ENCODE results near the gene HNRNPH1. TPM values are rescaled to one million over a fixed set of nuclear protein-coding genes. Genes with fewer than 3 reads are reported as not detected.

HNRNPH1 gene
- total RNA-seq, 1 donor from 2014 or later, result 987 TPM

DNA sequence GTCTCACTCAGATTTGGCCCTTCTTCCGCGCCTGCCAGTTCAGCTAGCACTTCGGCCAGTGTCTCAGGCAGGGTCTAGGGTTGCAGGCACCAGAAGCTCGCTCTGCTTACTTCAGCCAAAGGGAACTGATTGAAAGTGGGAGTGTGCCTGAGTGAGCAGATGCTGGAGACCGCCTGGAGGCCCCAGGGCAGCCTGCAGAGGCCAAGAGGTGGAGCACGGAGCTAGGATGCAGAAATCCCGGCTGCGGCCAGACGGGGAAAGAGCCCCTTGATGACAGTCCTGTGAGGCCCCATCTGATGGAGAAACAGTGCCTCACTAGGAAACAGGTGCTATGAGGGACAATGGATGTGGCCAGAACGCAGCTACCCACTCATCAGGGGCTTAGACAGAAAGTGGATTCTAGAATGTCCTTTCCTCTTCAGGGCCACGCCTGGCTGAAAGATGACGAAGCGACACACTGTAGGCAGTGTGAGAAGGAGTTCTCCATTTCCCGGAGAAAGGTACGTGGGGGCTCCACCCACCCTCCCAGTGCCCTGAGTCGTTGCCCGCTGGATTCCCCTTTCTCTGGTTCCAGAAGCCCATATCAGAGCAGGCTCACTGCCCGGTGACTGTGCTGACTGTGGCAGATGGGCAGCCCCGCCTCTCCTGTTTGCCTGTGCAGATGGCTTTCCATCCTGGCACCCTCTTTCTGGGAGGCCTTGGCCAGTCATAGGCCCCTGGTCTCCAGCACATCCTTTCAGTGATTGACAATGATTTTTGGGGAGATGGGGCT is 16.1 kb downstream of the HNRNPH1 start:
- Mint-ChIP-seq H3K4me1 (ENCODE audit: low read depth) (peaks cover 36% of the 10 kb centered on the region), H3K4me3 (no peak overlapping the region)
- intact Hi-C loops (cut with micrococcal nuclease), result no loop called here

DNA sequence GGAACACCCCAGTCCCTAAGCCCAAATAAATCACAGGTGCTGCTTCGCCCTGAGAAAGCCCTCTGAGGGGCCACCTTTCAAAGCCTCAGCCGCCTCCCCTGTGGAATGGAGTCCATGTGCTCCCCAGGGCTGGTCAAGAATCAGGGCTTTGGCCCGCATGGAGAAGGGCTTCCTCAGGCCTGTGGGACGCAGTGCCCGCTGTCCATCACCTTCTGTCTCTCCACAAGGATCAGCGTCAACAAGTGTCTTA is 16.6 kb downstream of the HNRNPH1 start:
- Mint-ChIP-seq H3K27ac (no peak overlapping the region), H3K4me3 (no peak overlapping the region), H3K9me3 (no peaks in the 10 kb centered on the region), H3K4me1 (ENCODE audit: low read depth) (peaks cover 33% of the 10 kb centered on the region), H3K27me3 (ENCODE audit: insufficient read depth) (no peaks in the 10 kb centered on the region), H3K36me3 (ENCODE audit: low read depth) (peaks cover 43% of the 10 kb centered on the region)
- no peak for DNase-seq (ENCODE audit: low spot score)
- intact Hi-C loops (cut with micrococcal nuclease), result no loop called here

More for the DNA sequence above, 16.1 kb downstream of the HNRNPH1 start:
- H3K27me3 Mint-ChIP-seq (ENCODE audit: insufficient read depth), result no peaks in the 10 kb centered on the region
- no peak for DNase-seq (ENCODE audit: low spot score)
- H3K9me3 Mint-ChIP-seq, result no peaks in the 10 kb centered on the region
- peaks cover 44% of the 10 kb centered on the region for H3K36me3 Mint-ChIP-seq (ENCODE audit: low read depth)
- H3K27ac Mint-ChIP-seq, result no peak overlapping the region

DNA sequence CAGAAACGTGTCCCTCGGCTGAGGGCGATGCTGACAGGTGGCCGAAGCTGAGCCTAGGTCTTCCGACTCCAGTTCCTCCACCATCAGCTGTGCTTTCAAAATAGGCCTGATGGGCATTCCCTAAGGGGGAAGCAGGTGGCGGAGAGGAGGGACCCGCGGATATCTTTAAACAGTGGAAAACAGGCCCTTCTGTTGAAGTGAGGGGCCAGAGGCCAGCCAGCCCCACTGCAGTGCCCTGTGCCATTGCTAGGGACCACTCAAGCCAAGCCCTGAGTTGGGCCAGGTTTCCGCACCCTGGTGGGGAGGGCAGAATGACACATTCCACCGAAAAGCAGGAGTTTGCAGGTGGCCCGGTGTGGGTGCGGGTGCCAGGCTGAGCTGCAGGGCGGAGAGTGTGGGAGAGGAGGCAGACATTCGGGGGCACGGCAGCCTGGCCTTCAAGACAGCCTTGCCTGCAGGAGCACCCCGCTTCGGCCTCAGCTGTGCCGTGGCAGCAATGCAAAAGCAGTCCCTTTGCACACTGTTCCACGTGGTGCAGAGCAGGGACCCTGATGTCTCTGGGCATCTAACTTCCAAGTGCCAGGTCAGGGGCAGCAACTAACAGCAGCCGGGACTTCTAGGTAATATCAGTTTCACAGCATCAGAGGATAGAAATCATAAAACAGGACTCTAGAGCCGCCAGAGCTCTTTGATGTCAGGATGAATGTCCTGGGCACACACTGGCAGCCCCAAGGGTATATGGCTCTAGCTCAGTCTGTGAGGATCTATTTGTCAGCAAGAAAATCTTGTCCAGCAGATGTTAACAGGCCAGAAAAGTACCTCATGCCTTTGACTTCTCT is 17.2 kb downstream of the HNRNPH1 start:
- Mint-ChIP-seq H3K27me3 (ENCODE audit: insufficient read depth) (no peaks in the 10 kb centered on the region), H3K36me3 (ENCODE audit: low read depth) (peaks cover 40% of the 10 kb centered on the region), H3K27ac (no peak overlapping the region), H3K4me1 (ENCODE audit: low read depth) (peaks cover 31% of the 10 kb centered on the region), H3K9me3 (no peaks in the 10 kb centered on the region), H3K4me3 (no peak overlapping the region)
- no peak for DNase-seq (ENCODE audit: low spot score)
- intact Hi-C loops (cut with micrococcal nuclease), result no loop called here

DNA sequence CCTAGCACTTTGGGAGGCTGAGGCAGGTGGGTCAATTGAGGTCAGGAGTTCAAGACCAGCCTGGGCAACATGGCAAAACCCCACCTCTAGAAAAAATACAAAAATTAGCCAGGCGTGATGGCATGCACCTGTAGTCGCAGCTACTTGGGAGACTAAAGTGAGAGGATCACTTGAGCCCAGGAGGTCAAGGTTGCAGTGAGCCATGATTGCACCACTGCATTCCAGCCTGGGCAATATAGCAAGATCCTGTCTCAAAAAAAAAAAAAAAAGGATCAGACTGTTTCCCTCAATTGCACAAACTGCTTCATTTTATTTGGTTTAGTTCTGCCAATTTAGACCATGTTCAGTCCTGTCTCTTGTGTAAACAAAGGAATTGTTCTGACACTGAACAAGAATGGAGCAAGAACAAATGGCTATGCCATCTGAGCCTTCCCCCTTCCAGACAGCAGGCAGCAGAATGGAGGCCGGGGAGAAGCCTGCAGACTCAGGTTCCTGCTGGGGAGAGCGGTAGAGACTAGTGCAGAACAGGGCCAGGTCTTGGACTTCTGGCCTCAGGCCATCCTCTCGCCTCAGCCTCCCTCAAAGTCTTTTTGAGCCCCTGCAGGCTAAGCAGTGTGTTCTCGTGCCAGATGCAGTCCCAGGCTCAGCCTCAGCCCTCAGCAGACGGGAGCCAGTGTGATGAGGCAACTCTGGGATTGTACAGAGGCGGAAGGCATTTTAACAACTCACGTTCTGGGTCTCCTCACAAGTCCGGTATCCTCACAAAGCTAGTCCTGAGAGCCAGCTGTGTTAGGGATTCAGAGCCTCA is 18.2 kb downstream of the HNRNPH1 start:
- H3K9me3 Mint-ChIP-seq, result no peaks in the 10 kb centered on the region
- intact Hi-C loops (cut with micrococcal nuclease), result no loop called here
- no peaks in the 10 kb centered on the region for H3K27me3 Mint-ChIP-seq (ENCODE audit: insufficient read depth)
- DNase-seq (ENCODE audit: low spot score), result no peak
- H3K4me3 Mint-ChIP-seq, result no peak overlapping the region
- peaks cover 33% of the 10 kb centered on the region for H3K36me3 Mint-ChIP-seq (ENCODE audit: low read depth)
- H3K27ac Mint-ChIP-seq, result no peak overlapping the region
- peaks cover 22% of the 10 kb centered on the region for H3K4me1 Mint-ChIP-seq (ENCODE audit: low read depth)

DNA sequence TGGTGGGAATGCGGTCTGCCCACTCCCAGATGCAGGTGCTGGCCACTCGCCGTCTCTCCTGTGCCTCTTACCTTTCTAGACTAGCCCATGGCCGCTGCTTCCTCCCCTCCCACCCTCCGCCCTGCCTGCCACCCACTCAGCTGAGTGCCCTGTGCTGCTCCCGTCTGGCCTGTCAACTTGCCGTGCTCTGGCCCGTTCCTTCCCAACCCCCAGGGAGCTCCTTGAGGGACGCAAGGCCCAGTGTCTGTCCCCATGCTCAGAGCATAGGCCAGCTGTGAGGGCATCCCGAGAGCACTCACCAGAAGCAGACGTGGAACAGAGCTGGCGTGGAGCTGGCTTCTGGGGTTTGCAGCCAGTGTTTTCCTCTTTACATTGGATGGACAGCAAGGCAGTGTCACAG is 20.2 kb downstream of the HNRNPH1 start:
- no peak for DNase-seq (ENCODE audit: low spot score)
- Mint-ChIP-seq H3K4me3 (no peak overlapping the region), H3K27ac (no peak overlapping the region), H3K9me3 (no peaks in the 10 kb centered on the region), H3K36me3 (ENCODE audit: low read depth) (peaks cover 31% of the 10 kb centered on the region), H3K4me1 (ENCODE audit: low read depth) (peaks cover 8% of the 10 kb centered on the region), H3K27me3 (ENCODE audit: insufficient read depth) (no peaks in the 10 kb centered on the region)
- intact Hi-C loops (cut with micrococcal nuclease), result no loop called here

DNA sequence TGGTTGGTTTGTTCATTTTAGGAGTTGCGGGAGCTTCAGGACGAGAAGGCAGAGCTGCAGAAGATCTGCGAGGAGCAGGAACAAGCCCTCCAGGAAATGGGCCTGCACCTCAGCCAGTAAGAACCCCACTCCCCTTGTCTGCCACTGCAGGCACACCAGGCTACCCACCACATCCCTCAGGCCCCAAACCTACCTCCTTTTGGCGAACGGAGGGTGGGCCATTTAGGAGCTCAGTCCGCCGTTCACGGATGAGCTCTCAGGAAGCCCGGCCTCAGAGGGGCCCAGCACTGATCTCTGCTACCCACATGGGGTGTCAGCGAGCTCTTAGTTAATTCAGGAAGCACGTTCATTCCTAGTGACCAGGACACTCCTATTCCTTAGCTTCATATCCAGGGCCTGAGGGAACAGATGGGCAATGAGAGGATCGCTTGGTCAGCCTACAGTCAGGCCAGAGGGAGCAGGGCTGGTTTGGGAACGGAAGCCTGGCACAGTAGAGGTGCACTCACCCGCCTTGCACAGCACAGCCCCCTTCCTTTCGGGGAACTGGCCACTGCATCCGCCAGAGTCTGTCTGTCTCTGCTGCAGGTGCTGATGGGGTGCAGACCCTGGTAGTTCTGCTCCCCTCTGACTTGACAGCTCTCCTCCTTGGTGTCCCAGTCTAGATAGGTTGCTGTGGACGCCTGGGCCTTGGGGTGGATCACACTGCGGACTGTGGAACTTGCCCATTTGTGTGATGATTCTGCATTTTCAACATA is 21.4 kb downstream of the HNRNPH1 start:
- intact Hi-C loops (cut with micrococcal nuclease), result no loop called here
- Mint-ChIP-seq H3K27me3 (ENCODE audit: insufficient read depth) (no peaks in the 10 kb centered on the region), H3K4me1 (ENCODE audit: low read depth) (no peaks in the 10 kb centered on the region), H3K4me3 (no peak overlapping the region), H3K9me3 (no peaks in the 10 kb centered on the region), H3K27ac (no peak overlapping the region), H3K36me3 (ENCODE audit: low read depth) (peaks cover 31% of the 10 kb centered on the region)
- DNase-seq (ENCODE audit: low spot score), result no peak

DNA sequence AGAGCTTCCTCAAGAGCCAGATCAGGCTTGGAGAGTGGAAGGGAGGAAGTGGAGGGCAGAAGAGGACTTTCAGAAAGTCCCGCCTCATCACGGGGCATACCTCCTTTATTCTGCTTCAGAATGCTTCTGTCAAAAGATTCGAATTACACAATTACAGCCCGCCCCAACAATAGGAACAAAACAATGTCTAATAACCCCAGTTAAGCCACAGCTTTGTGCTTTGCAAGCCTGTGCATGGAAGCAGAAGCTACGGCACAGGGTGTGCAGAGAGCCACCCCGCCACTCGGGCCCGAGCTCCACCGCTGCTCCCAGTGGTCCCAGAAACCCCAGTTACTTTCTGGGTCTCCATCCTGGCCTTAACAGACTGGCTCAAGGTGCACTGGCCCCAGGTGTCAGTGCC is 23.5 kb downstream of the HNRNPH1 start:
- DNase-seq (ENCODE audit: low spot score), result no peak
- no peaks in the 10 kb centered on the region for H3K4me1 Mint-ChIP-seq (ENCODE audit: low read depth)
- H3K27me3 Mint-ChIP-seq (ENCODE audit: insufficient read depth), result no peaks in the 10 kb centered on the region
- H3K27ac Mint-ChIP-seq, result no peak overlapping the region
- intact Hi-C loops (cut with micrococcal nuclease), result no loop called here
- H3K4me3 Mint-ChIP-seq, result no peak overlapping the region
- H3K9me3 Mint-ChIP-seq, result no peaks in the 10 kb centered on the region
- peaks cover 35% of the 10 kb centered on the region for H3K36me3 Mint-ChIP-seq (ENCODE audit: low read depth)

DNA sequence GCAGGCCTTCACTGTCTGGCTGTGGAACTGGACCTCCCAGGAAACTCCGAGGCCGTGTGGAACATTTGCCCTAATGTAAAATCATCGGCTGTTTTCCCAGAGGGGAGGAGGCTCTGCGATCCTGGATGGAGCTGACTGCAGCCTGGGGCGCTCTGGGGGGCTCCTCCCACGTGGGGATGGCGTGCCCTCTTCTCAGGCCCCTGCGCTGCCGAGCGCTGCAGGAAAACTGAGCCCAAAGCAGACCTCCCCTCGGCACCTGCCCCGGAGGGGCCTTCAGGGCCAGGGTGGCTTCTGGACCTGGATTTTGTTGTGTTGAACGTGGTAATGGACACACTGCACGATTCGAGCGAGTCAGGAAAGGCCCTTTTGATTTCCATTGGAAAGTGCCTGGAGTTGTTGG is 23.9 kb downstream of the HNRNPH1 start:
- no peaks in the 10 kb centered on the region for H3K9me3 Mint-ChIP-seq
- H3K27ac Mint-ChIP-seq, result no peak overlapping the region
- no peaks in the 10 kb centered on the region for H3K4me1 Mint-ChIP-seq (ENCODE audit: low read depth)
- H3K27me3 Mint-ChIP-seq (ENCODE audit: insufficient read depth), result no peaks in the 10 kb centered on the region
- intact Hi-C loops (cut with micrococcal nuclease), result no loop called here
- no peak for DNase-seq (ENCODE audit: low spot score)
- H3K4me3 Mint-ChIP-seq, result no peak overlapping the region
- H3K36me3 Mint-ChIP-seq (ENCODE audit: low read depth), result peaks cover 35% of the 10 kb centered on the region

DNA sequence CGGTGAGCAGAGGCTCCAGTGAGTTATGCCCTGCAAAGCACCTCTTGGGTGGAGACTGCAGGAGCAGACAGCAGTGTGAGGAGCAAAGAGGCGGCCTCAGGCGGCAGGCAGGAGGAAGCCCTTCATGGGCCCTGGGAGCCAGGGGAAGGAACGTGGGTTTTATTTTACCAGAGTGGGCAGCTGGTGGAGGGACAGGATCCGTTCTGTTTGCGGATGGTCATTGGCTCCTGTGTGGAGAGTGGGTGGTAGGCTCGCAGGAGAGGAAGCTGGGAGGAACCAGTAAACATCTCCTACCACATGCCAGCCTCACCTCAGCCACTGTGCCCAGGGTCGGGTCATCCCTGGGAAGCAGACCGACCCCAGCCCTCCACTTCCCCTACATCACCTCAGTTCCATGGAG is 24.4 kb downstream of the HNRNPH1 start:
- no peak for DNase-seq (ENCODE audit: low spot score)
- H3K4me3 Mint-ChIP-seq, result no peak overlapping the region
- H3K27ac Mint-ChIP-seq, result no peak overlapping the region
- intact Hi-C loops (cut with micrococcal nuclease), result no loop called here
- H3K9me3 Mint-ChIP-seq, result no peaks in the 10 kb centered on the region
- H3K27me3 Mint-ChIP-seq (ENCODE audit: insufficient read depth), result no peaks in the 10 kb centered on the region
- H3K4me1 Mint-ChIP-seq (ENCODE audit: low read depth), result no peaks in the 10 kb centered on the region
- peaks cover 33% of the 10 kb centered on the region for H3K36me3 Mint-ChIP-seq (ENCODE audit: low read depth)

DNA sequence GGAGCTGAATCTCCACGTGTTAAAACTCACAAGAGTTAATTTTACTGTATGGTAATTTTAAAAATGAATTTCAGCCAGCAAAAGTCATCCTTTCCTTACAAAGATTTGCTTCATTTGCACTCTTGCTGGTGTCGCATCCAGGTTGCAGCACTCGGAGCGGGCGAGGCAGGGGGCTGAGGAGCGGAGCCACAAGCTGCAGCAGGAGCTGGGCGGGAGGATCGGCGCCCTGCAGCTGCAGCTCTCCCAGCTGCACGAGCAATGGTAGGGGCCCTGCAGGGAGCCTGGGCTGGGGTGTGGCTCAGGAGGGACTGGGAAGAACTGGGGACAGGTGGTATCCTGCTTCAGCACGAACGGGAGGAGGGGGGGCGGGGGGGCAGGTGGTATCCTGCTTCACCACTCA is 27.1 kb downstream of the HNRNPH1 start:
- Mint-ChIP-seq H3K4me1 (ENCODE audit: low read depth) (no peaks in the 10 kb centered on the region), H3K27me3 (ENCODE audit: insufficient read depth) (no peaks in the 10 kb centered on the region), H3K4me3 (no peak overlapping the region), H3K9me3 (no peaks in the 10 kb centered on the region), H3K27ac (no peak overlapping the region), H3K36me3 (ENCODE audit: low read depth) (peaks cover 39% of the 10 kb centered on the region)
- intact Hi-C loops (cut with micrococcal nuclease), result no loop called here
- DNase-seq (ENCODE audit: low spot score), result no peak

DNA sequence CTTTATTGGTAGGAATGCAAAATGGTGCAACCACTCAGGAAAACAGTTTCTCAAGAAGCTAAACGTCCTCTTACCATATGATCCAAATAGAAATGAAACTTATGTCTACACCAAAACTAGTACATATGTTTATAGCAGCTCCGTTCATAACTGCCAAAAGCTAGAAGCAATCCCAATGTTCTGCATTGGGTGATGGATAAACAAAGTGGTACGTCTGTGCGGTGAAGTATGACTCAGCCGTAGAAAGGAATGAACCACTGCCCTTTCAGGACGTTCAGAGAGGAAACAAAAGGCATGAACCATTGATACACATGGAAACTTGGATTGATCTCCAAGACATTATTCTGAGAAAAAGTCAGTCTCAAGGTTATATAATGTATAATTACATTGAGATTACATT is 27.6 kb downstream of the HNRNPH1 start:
- no peaks in the 10 kb centered on the region for H3K27me3 Mint-ChIP-seq (ENCODE audit: insufficient read depth)
- H3K4me3 Mint-ChIP-seq, result no peak overlapping the region
- H3K36me3 Mint-ChIP-seq (ENCODE audit: low read depth), result peaks cover 38% of the 10 kb centered on the region
- intact Hi-C loops (cut with micrococcal nuclease), result no loop called here
- no peak overlapping the region for H3K27ac Mint-ChIP-seq
- no peaks in the 10 kb centered on the region for H3K9me3 Mint-ChIP-seq
- no peaks in the 10 kb centered on the region for H3K4me1 Mint-ChIP-seq (ENCODE audit: low read depth)
- no peak for DNase-seq (ENCODE audit: low spot score)

DNA sequence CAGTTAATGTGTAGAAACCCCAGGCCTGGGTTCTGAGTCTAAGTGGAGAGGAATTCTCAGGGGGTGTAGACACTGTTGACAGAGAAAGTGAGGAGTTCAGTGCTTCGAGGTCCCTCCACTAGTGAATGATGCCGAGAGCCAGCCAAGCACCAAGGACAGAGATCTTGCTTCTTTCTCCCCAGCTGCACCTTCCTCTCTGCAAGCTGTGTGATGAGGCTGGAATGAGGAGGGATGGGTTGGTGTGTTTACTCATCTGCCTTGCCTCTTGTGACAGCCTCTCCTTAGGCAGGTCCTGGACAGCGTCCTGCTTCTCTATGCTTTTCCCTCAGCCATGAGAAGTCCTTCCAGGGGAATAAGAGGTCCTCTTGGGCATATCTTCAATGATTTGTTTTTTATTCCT is 35.3 kb downstream of the HNRNPH1 start:
- intact Hi-C loops (cut with micrococcal nuclease), result no loop called here
- DNase-seq (ENCODE audit: low spot score), result no peak
- Mint-ChIP-seq H3K36me3 (ENCODE audit: low read depth) (peaks cover 35% of the 10 kb centered on the region), H3K27ac (no peak overlapping the region), H3K4me3 (no peak overlapping the region), H3K9me3 (no peaks in the 10 kb centered on the region), H3K4me1 (ENCODE audit: low read depth) (no peaks in the 10 kb centered on the region), H3K27me3 (ENCODE audit: insufficient read depth) (no peaks in the 10 kb centered on the region)

All from activated T-helper 1 cell treated with anti-CD3 and anti-CD28 coated beads, Interleukin-12 subunit alpha, Interleukin-12 subunit beta, Interleukin-2, Interleukin-4 antibody, amounts not matched to agents 30 ng/mL and 10 ng/mL and 1 ng/mL, durations not matched to agents 14 hours and 24 hours and 36 hours (primary cell).